ENCODE results near the gene SDHAF2. TPM values are rescaled to one million over a fixed set of nuclear protein-coding genes. Genes with fewer than 3 reads are reported as not detected.
A peak's percentile ranks its signal among the peaks of the same experiment; 100 is the strongest.

Gene SDHAF2
- total and polyA plus RNA-seq, 4 donors, result 25.5 to 46.9 (median 30.2) TPM

- no peak for TF ChIP-seq YY1 (IDR thresholded peaks at IDR 0.05)
- TF ChIP-seq ATF3 (IDR thresholded peaks at IDR 0.05), result no peak
- TF ChIP-seq, protein P1, sequence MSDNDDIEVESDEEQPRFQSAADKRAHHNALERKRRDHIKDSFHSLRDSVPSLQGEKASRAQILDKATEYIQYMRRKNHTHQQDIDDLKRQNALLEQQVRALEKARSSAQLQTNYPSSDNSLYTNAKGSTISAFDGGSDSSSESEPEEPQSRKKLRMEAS (IDR thresholded peaks at IDR 0.05), result no peak
- TF ChIP-seq FOXA1 (IDR thresholded peaks at IDR 0.05), result no peak
Observed at GRCh38 chr11:61491736-61492395, 61.9 kb downstream of the SDHAF2 start (continued).

- H3K27ac ChIP-seq (ENCODE audit: low read depth in 1 of 2, low read length in 2 of 2), result no peak overlapping the region
- H3K36me3 ChIP-seq (ENCODE audit: control insufficient read depth in 4 of 4, insufficient read depth in 3 of 4, low read depth in 1 of 4, low read length in 3 of 4), result no peaks in the 10 kb centered on the region
- H3K9me3 ChIP-seq (ENCODE audit: control insufficient read depth in 4 of 4, low read length in 3 of 4), result no peaks in the 10 kb centered on the region
- TF ChIP-seq JUND (IDR thresholded peaks at IDR 0.05) (no peak), ATF3 (IDR thresholded peaks at IDR 0.05) (no peak), HNF4G (IDR thresholded peaks at IDR 0.05) (no peak), EGR1 (IDR thresholded peaks at IDR 0.05; ENCODE audit: low read depth in 2 of 2) (no peak), NR2F2 (IDR thresholded peaks at IDR 0.05) (peak; percentile 53), TAF1 (conservative IDR thresholded peaks at IDR 0.05) (no peak), HNF4A (conservative IDR thresholded peaks at IDR 0.05) (no peak), FOXA1 (IDR thresholded peaks at IDR 0.05) (no peak), YY1 (IDR thresholded peaks at IDR 0.05) (no peak), RXRA (IDR thresholded peaks at IDR 0.05) (peak in 1 of 2 donors; percentile 29), ZBTB33 (IDR thresholded peaks at IDR 0.05) (no peak), FOXA2 (IDR thresholded peaks at IDR 0.05) (no peak), GABPA (IDR thresholded peaks at IDR 0.05 in 1 of 2, conservative IDR thresholded peaks at IDR 0.05 in 1 of 2) (no peak), RAD21 (IDR thresholded peaks at IDR 0.05) (no peak), SP1 (IDR thresholded peaks at IDR 0.05) (no peak)
- TF ChIP-seq, protein P1 (IDR thresholded peaks at IDR 0.05), result no peak
- H3K27me3 ChIP-seq (ENCODE audit: control insufficient read depth in 4 of 4, insufficient read depth in 4 of 4, low read length in 3 of 4), result no peaks in the 10 kb centered on the region
- no peak overlapping the region for H3K4me3 ChIP-seq (ENCODE audit: low read depth in 1 of 3, low read length in 3 of 3)
- no peak overlapping the region for H3K9ac ChIP-seq (ENCODE audit: low read depth in 1 of 2, low read length in 2 of 2)
- 50% methylated on average over 9 of the region's 9 CpGs for WGBS
- DNase-seq (ENCODE audit: low spot score), result no peak
- H3K4me1 ChIP-seq (ENCODE audit: control insufficient read depth in 4 of 4, insufficient read depth in 4 of 4, low read length in 3 of 4), result peaks cover 11 to 25% (median 18%) of the 10 kb centered on the region in 4 donors
Observed at GRCh38 chr11:61494381-61494961, 64.5 kb downstream of the SDHAF2 start.

GRCh38 chr11:61495801-61496601, 66.1 kb downstream of the SDHAF2 start:
- no peaks in the 10 kb centered on the region for H3K9me3 ChIP-seq (ENCODE audit: control insufficient read depth in 4 of 4, low read length in 3 of 4)
- 89% methylated on average over 26 of the region's 26 CpGs for WGBS
- no peaks in the 10 kb centered on the region for H3K27me3 ChIP-seq (ENCODE audit: control insufficient read depth in 4 of 4, insufficient read depth in 4 of 4, low read length in 3 of 4)
- H3K9ac ChIP-seq (ENCODE audit: low read depth in 1 of 2, low read length in 2 of 2), result no peak overlapping the region
- DNase-seq (ENCODE audit: low spot score), result no peak
- H3K4me1 ChIP-seq (ENCODE audit: control insufficient read depth in 4 of 4, insufficient read depth in 4 of 4, low read length in 3 of 4), result peaks cover under 1 to 10% (median 2%) of the 10 kb centered on the region in 4 donors
- H3K36me3 ChIP-seq (ENCODE audit: control insufficient read depth in 4 of 4, insufficient read depth in 3 of 4, low read depth in 1 of 4, low read length in 3 of 4), result no peaks in the 10 kb centered on the region
- no peak overlapping the region for H3K4me3 ChIP-seq (ENCODE audit: low read depth in 1 of 3, low read length in 3 of 3)
- no peak for TF ChIP-seq EGR1 (IDR thresholded peaks at IDR 0.05; ENCODE audit: low read depth in 2 of 2)
- no peak for TF ChIP-seq YY1 (IDR thresholded peaks at IDR 0.05)
- no peak overlapping the region for H3K27ac ChIP-seq (ENCODE audit: low read depth in 1 of 2, low read length in 2 of 2)

Small RNAs within 50 kb of the gene (small RNA-seq; reads per million reads assigned to genes)
- not detected for gene RN7SL23P

Other genes starting within 250 kb of the SDHAF2 start
- under 1 TPM; 0.25 to 0.56 TPM for gene PGA3, start 226.6 kb upstream of the SDHAF2 start, total RNA-seq
- under 1 TPM in 1 of 2 donors, not detected in 1; 0.54 TPM for gene PGA3, start 226.6 kb upstream of the SDHAF2 start, polyA plus RNA-seq
- gene PGA4, start 207.8 kb upstream of the SDHAF2 start, total RNA-seq, result 1 to 10 TPM in 1 of 2 donors, under 1 TPM in 1; 0.33 to 4.5 TPM
- 1 to 10 TPM in 1 of 2 donors, not detected in 1; 1.8 TPM for gene PGA4, start 207.8 kb upstream of the SDHAF2 start, polyA plus RNA-seq
- 1 to 10 TPM in 1 of 2 donors, not detected in 1; 1.7 TPM for gene PGA5, start 188.9 kb upstream of the SDHAF2 start, total RNA-seq
- gene PGA5, start 188.9 kb upstream of the SDHAF2 start, polyA plus RNA-seq, result under 1 TPM; 0.31 to 0.40 TPM
- gene VWCE, start 134.8 kb upstream of the SDHAF2 start, total RNA-seq, result 1 to 10 TPM; 1.9 to 3.3 TPM
- 1 to 10 TPM; 2.2 to 6.0 TPM for gene VWCE, start 134.8 kb upstream of the SDHAF2 start, polyA plus RNA-seq
- 100 to 1,000 TPM; 108 to 146 TPM for gene DDB1, start 97.0 kb upstream of the SDHAF2 start, total RNA-seq
- gene DDB1, start 97.0 kb upstream of the SDHAF2 start, polyA plus RNA-seq, result 10 to 100 TPM; 37.5 to 70.2 TPM
- 10 to 100 TPM; 15.7 to 47.7 TPM for gene TKFC, start 96.9 kb upstream of the SDHAF2 start, total RNA-seq
- gene TKFC, start 96.9 kb upstream of the SDHAF2 start, polyA plus RNA-seq, result 100 to 1,000 TPM in 1 of 2 donors, 10 to 100 TPM in 1; 59.2 to 134 TPM
- 10 to 100 TPM; 22.2 to 36.5 TPM for gene CYB561A3, start 68.2 kb upstream of the SDHAF2 start, total RNA-seq
- 10 to 100 TPM; 20.2 to 34.6 TPM for gene CYB561A3, start 68.2 kb upstream of the SDHAF2 start, polyA plus RNA-seq
- 10 to 100 TPM; 13.5 to 19.7 TPM for gene TMEM138, start 67.8 kb upstream of the SDHAF2 start, total RNA-seq
- gene TMEM138, start 67.8 kb upstream of the SDHAF2 start, polyA plus RNA-seq, result 10 to 100 TPM; 28.8 to 39.6 TPM
- gene TMEM216, start 37.5 kb upstream of the SDHAF2 start, total RNA-seq, result 1 to 10 TPM; 3.3 to 3.8 TPM
- 1 to 10 TPM; 2.3 to 4.0 TPM for gene TMEM216, start 37.5 kb upstream of the SDHAF2 start, polyA plus RNA-seq
- gene CPSF7, start 149 bp upstream of the SDHAF2 start, total RNA-seq, result 10 to 100 TPM; 21.0 to 23.3 TPM
- gene CPSF7, start 149 bp upstream of the SDHAF2 start, polyA plus RNA-seq, result 10 to 100 TPM; 12.5 to 23.7 TPM
- gene LRRC10B, start 78.6 kb downstream of the SDHAF2 start, total RNA-seq, result under 1 TPM in 1 of 2 donors, not detected in 1; 0.08 TPM
- under 1 TPM in 1 of 2 donors, not detected in 1; 0.03 TPM for gene LRRC10B, start 78.6 kb downstream of the SDHAF2 start, polyA plus RNA-seq
- gene SYT7, start 151.0 kb downstream of the SDHAF2 start, total RNA-seq, result 100 to 1,000 TPM in 1 of 2 donors, 1 to 10 TPM in 1; 2.1 to 114 TPM
- 10 to 100 TPM; 15.2 to 46.4 TPM for gene SYT7, start 151.0 kb downstream of the SDHAF2 start, polyA plus RNA-seq